Tibial nerve (tissue), 4 donors: Measurements from ENCODE around the gene HEXD. TPM values are rescaled to one million over a fixed set of nuclear protein-coding genes. Genes with fewer than 3 reads are reported as not detected.

ENCODE experiments used
- DNase-seq, 2 donors: peaks; one replicate each; pipeline ENCODE4 v3.0.0-alpha.2; 2019; ENCODE audit warnings: low spot score in 2 of 2
- H3K27ac ChIP-seq, 4 donors: fragments of 200-600 bp; sonication (generic) in 3 of 4; one replicate each; pipeline ENCODE4 v1.5.1; 2017 to 2019; ENCODE audit warnings: mild to moderate bottlenecking in 1 of 4
- H3K27me3 ChIP-seq, 2 donors: fragments of 200-600 bp; sonication (generic) in 1 of 2; one replicate each; pipeline versions ENCODE4 v1.5.1 to v1.6.0; 2017 to 2019
- H3K36me3 ChIP-seq, 3 donors: fragments of 200-600 bp; sonication (generic); one replicate each; pipeline ENCODE4 v1.5.1; 2018 to 2019
- H3K4me1 ChIP-seq, 4 donors: fragments of 200-600 bp; sonication (generic) in 3 of 4; one replicate each; pipeline ENCODE4 v1.5.1; 2017 to 2019
- H3K4me3 ChIP-seq, 4 donors: fragments of 200-600 bp; sonication (generic) in 3 of 4; one replicate each; pipeline ENCODE4 v1.5.1; 2017 to 2019; ENCODE audit warnings: mild to moderate bottlenecking in 1 of 4, moderate library complexity in 1 of 4
- H3K9me3 ChIP-seq, 4 donors: fragments of 200-600 bp; sonication (generic) in 3 of 4; one replicate each; pipeline ENCODE4 v1.5.1; 2017 to 2019
- CTCF ChIP-seq, 5 experiments: fragments of 200-600 bp in 3 of 5; fragments of 450-650 bp in 2 of 5; sonication (generic) in 3 of 5; IDR thresholded peaks; one replicate each; pipeline ENCODE4 v1.5.1; 2016 to 2019; ENCODE audit warnings: antibody characterized with exemption in 5 of 5, mild to moderate bottlenecking in 3 of 5, moderate library complexity in 2 of 5
- EP300 ChIP-seq, 2 donors: sonication (generic); formaldehyde crosslinking; IDR thresholded peaks; one replicate each; pipeline ENCODE4 v1.6.1; 2017; ENCODE audit warnings: antibody characterized with exemption in 2 of 2, mild to moderate bottlenecking in 1 of 2
- POLR2A ChIP-seq, 2 donors: fragments of 450-650 bp; IDR thresholded peaks; one replicate each; pipeline ENCODE4 v1.6.1; 2017; ENCODE audit warnings: antibody characterized with exemption in 2 of 2, mild to moderate bottlenecking in 2 of 2, moderate library complexity in 2 of 2
- WGBS, 2 donors: methylation state at CpG; one replicate each; pipeline ENCODE4 v1.1.5; 2018; 5-methylcytosine and 5-hydroxymethylcytosine counted together
- total RNA-seq, 4 donors: library from RNA; depleted of rRNA; stranded (reverse); fragments of >200 nt; gene quantifications; one replicate each; pipeline ENCODE4 v1.1.0, GENCODE V29; 2016

HEXD gene
- total RNA-seq, 4 donors from 2014 or later: 65.6 to 143 (median 95.1) TPM

GRCh38 chr17:82405051-82405450 is 13.1 kb upstream of the HEXD start:
- DNase-seq: no peak
- H3K36me3 ChIP-seq: peaks cover 0 to 91% (median 6%) of the 10 kb centered on the region in 3 donors
- no peak overlapping the region for H3K4me3 ChIP-seq
- H3K9me3 ChIP-seq: no peaks in the 10 kb centered on the region
- no peak overlapping the region for H3K27ac ChIP-seq
- no peak for TF ChIP-seq EP300 (IDR thresholded peaks at IDR 0.05)
- TF ChIP-seq CTCF (IDR thresholded peaks at IDR 0.05): no peak
- TF ChIP-seq POLR2A (IDR thresholded peaks at IDR 0.05): no peak
- H3K27me3 ChIP-seq: no peaks in the 10 kb centered on the region
- WGBS, 2 donors: 80 to 82% methylated on average over 14 of the region's 14 CpGs
- H3K4me1 ChIP-seq: peaks cover 0 to 5% (median under 1%) of the 10 kb centered on the region in 4 donors

GRCh38 chr17:82406131-82406671 is 11.9 kb upstream of the HEXD start:
- Histone ChIP-seq H3K4me1 (no peaks in the 10 kb centered on the region), H3K4me3 (no peak overlapping the region), H3K9me3 (no peaks in the 10 kb centered on the region), H3K36me3 (peaks cover 0 to 86% (median 6%) of the 10 kb centered on the region in 3 donors), H3K27me3 (no peaks in the 10 kb centered on the region), H3K27ac (no peak overlapping the region)
- WGBS, 2 donors: 94 to 95% methylated on average over 14 of the region's 14 CpGs
- no peak for TF ChIP-seq POLR2A (IDR thresholded peaks at IDR 0.05)
- no peak for TF ChIP-seq EP300 (IDR thresholded peaks at IDR 0.05)
- no peak for TF ChIP-seq CTCF (IDR thresholded peaks at IDR 0.05)
- DNase-seq: no peak

GRCh38 chr17:82407255-82407654 is 10.9 kb upstream of the HEXD start:
- Histone ChIP-seq H3K36me3 (peaks cover 0 to 82% (median 6%) of the 10 kb centered on the region in 3 donors), H3K4me1 (no peaks in the 10 kb centered on the region), H3K27ac (no peak overlapping the region), H3K9me3 (no peaks in the 10 kb centered on the region), H3K27me3 (no peaks in the 10 kb centered on the region), H3K4me3 (no peak overlapping the region)
- TF ChIP-seq EP300 (IDR thresholded peaks at IDR 0.05): no peak
- TF ChIP-seq CTCF (IDR thresholded peaks at IDR 0.05): no peak
- no peak for TF ChIP-seq POLR2A (IDR thresholded peaks at IDR 0.05)
- 78 to 84% methylated on average over 12 to 13 of the region's 13 CpGs for WGBS, 2 donors
- no peak for DNase-seq

GRCh38 chr17:82408288-82408937 is 9.7 kb upstream of the HEXD start:
- no peak overlapping the region for H3K27ac ChIP-seq
- no peaks in the 10 kb centered on the region for H3K9me3 ChIP-seq
- no peak for DNase-seq
- TF ChIP-seq POLR2A (IDR thresholded peaks at IDR 0.05) (no peak), EP300 (IDR thresholded peaks at IDR 0.05) (no peak), CTCF (IDR thresholded peaks at IDR 0.05) (no peak)
- peaks cover 0 to 81% (median 3%) of the 10 kb centered on the region in 3 donors for H3K36me3 ChIP-seq
- H3K4me1 ChIP-seq: no peaks in the 10 kb centered on the region
- no peak overlapping the region for H3K4me3 ChIP-seq
- 79 to 84% methylated on average over 15 of the region's 15 CpGs for WGBS, 2 donors
- H3K27me3 ChIP-seq: no peaks in the 10 kb centered on the region

GRCh38 chr17:82408938-82409318 is 9.2 kb upstream of the HEXD start:
- TF ChIP-seq POLR2A (IDR thresholded peaks at IDR 0.05) (no peak), EP300 (IDR thresholded peaks at IDR 0.05) (no peak), CTCF (IDR thresholded peaks at IDR 0.05) (no peak)

More at GRCh38 chr17:82408938-82409318, 9.2 kb upstream of the HEXD start:
- Histone ChIP-seq H3K27ac (no peak overlapping the region), H3K4me1 (no peaks in the 10 kb centered on the region), H3K9me3 (no peaks in the 10 kb centered on the region), H3K36me3 (peaks cover 0 to 77% (median 3%) of the 10 kb centered on the region in 3 donors), H3K4me3 (no peak overlapping the region), H3K27me3 (no peaks in the 10 kb centered on the region)
- DNase-seq: no peak
- 88 to 90% methylated on average over 10 to 21 of the region's 21 CpGs for WGBS, 2 donors
